22Rv1 (cell line): ENCODE results near the gene C12orf76.

ENCODE experiments used
- H3K27ac ChIP-seq: fragments of 450-650 bp; 2 replicates; pipeline ENCODE4 v1.5.1; 2017
- ZFX ChIP-seq: fragments of 450-650 bp; IDR thresholded peaks from 2 replicates; pipeline ENCODE4 v1.6.1; 2017; ENCODE audit warnings: antibody characterized with exemption, borderline replicate concordance
- TF ChIP-seq, protein P1 (sequence below): fragments of 450-650 bp; IDR thresholded peaks from 2 replicates; pipeline ENCODE4 v1.5.1; 2017; ENCODE audit warnings: mild to moderate bottlenecking

The C12orf76 gene

DNA sequence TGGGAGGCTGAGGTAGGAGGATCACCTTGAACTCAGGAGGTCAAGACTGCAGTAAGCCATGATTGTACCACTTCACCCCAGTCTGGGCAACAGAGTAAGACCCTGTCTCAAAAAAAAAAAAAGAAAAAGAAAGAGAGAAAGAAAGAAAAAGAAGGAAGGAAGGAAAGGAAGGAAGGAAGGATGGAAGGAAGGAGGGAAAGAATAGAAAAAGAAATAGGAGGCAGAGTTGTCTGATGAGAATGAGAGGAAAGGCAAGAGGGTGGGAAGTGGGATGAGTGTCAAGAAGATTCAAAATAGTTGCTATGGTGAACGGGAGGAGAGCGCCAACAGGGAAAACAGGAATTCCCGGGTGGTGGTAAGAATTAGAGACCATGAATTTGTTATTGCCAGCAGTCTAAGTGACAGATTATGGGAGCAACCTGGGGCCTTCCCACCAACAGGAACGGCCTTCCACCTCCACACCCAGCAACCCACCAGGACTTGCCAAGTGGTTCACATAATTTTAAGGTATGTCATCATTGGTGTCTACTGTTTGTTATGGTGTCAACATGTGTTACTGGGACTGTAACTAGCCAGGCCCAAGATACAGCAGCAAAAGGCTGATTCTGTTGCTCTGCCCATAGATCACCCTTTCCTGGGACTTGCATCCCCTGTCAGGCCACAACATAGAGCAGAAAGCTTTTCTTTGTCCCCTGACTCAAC lies 36.1 kb upstream of the C12orf76 start:
- no peak overlapping the region for H3K27ac ChIP-seq
- no peak for TF ChIP-seq ZFX
- TF ChIP-seq, protein P1, sequence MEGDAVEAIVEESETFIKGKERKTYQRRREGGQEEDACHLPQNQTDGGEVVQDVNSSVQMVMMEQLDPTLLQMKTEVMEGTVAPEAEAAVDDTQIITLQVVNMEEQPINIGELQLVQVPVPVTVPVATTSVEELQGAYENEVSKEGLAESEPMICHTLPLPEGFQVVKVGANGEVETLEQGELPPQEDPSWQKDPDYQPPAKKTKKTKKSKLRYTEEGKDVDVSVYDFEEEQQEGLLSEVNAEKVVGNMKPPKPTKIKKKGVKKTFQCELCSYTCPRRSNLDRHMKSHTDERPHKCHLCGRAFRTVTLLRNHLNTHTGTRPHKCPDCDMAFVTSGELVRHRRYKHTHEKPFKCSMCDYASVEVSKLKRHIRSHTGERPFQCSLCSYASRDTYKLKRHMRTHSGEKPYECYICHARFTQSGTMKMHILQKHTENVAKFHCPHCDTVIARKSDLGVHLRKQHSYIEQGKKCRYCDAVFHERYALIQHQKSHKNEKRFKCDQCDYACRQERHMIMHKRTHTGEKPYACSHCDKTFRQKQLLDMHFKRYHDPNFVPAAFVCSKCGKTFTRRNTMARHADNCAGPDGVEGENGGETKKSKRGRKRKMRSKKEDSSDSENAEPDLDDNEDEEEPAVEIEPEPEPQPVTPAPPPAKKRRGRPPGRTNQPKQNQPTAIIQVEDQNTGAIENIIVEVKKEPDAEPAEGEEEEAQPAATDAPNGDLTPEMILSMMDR = no peak

DNA sequence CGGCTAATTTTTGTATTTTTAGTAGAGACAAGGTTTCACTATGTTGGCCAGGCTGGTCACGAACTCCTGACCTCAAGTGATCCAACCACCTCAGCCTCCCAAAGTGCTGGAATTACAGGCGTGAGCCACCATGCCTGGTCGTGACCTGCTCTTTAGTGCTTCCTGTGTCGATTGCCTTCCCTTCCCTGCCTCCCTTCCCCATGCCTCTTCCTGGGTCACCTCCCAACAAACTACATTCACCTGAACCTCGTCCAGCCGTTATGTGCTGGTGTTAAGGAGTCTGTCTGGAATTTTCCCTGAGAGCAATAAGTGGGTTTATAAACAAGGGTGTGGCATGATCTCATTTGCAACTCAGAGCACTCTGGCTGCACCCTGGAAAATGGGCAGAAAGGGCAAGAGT lies 32.1 kb upstream of the C12orf76 start:
- TF ChIP-seq, protein P1 = no peak
- no peak for TF ChIP-seq ZFX
- H3K27ac ChIP-seq = no peak overlapping the region

DNA sequence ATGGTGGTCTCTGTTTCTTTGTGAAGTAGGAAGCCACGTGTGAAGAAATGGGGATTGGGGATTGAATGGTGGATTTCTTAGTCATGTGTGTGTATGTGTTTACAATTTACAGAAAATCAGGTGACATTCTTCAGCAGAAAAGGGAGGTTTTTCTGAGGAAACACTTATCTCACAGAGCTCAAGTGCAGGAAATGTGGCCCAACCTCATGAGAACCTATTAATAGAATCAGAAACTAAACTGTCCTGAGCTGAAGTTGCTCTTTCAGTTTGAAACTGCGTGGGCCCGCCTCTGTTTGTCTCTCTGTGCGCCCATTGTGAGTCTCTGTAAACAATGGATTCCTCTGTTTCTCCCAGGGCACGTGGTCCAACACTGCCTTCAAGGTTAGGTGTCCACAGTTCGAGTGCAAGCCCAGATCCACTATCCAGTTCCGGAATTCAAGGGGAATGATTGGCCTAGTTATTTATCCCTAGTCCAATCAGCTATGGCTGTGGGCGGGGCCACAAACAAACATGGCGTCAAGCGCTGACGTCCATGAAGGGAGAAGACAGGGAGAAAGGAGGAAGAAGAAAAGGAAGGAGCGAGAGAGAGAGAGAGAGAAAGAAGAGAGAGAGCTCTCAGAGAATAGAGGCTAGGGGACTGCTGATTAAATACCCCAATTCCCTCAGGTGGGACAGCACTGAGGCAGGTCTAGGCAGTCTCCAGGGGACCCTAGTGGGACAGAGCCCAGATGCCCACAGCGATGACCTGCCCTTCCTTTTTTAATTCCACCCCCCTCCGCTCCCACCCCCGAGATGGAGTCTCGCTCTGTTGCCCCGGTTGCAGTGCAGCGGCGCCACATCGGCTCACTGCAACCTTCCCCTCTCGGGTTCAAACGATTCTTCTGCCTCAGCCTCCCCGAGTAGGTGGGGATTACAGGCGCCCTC lies 31.4 kb upstream of the C12orf76 start:
- no peak overlapping the region for H3K27ac ChIP-seq
- no peak for TF ChIP-seq ZFX
- TF ChIP-seq, protein P1 = no peak

DNA sequence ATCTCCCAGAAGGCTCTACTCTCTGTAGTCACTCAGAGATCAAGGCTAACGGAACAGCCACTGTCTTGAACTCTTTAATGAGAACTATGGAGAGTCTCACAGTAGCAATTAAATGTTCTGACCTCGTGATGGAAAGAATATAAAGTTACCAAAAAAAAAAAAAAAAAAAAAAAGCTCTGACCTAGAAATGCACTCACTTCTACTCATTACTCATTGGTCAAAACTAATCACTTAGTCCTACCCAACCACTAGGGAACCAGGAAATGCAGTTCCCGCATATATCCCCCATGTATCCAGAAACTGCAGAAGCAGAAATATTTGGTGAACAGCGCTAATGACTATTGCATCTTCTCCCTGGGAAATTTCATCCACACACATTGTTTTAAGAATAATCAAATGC lies 29.5 kb upstream of the C12orf76 start:
- TF ChIP-seq, protein P1 = no peak
- TF ChIP-seq ZFX = no peak

DNA sequence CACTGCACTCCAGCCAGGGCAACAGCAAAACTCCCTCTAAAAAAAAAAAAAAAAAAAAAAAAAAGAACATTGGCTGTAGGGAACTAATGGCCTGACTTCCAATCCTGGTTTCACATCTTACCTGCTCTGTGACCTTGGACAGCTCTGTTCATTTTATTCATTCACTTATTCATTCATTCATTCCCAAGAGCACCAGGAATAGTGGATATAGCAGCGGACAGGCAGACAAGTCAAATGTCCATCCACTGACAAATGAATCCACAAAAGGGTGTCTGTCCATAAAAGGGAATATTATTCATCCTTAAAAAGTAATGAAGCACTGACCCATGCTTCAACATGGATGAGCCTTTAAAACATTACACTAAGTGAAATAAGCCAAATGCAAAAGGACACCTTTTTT lies 27.6 kb upstream of the C12orf76 start:
- H3K27ac ChIP-seq = no peak overlapping the region
- TF ChIP-seq, protein P1 = no peak
- TF ChIP-seq ZFX = no peak

More for the DNA sequence above, 29.5 kb upstream of the C12orf76 start:
- H3K27ac ChIP-seq = no peak overlapping the region

DNA sequence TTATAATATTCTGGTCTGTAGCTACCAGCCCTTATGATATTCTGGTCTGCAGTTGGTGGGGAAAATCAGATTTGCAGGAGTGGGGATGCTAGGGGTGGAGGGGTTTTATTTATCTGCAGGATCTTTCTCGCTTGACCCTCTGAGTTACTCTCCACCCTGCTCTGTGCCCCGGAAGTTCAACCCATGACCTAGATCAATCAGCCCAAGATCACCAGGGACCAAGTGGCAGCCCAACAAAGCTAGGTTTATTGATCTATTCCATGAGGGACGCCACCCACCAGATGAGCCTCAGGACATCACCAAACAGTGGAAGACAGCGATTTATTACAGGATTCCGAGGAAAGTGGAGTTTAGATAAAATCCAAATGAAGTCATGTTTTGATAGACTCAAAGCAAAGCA lies 25.8 kb upstream of the C12orf76 start:
- no peak overlapping the region for H3K27ac ChIP-seq
- TF ChIP-seq, protein P1 = no peak
- no peak for TF ChIP-seq ZFX
